ENCODE results near the gene CDC42SE2. TPM values are rescaled to one million over a fixed set of nuclear protein-coding genes. Genes with fewer than 3 reads are reported as not detected.

CDC42SE2 gene
- total RNA-seq, 4 donors from 2014 or later, result 23.9 to 29.6 (median 26.4) TPM

GRCh38 chr5:131423056-131423455, 159.2 kb downstream of the CDC42SE2 start:
- no peak for ATAC-seq
- no peak for TF ChIP-seq CTCF (IDR thresholded peaks at IDR 0.05 in 4 of 5, conservative IDR thresholded peaks at IDR 0.05 in 1 of 5)
- TF ChIP-seq POLR2A (IDR thresholded peaks at IDR 0.05), result no peak
- H3K9me3 ChIP-seq, result no peaks in the 10 kb centered on the region
- DNase-seq, result no peak
- peaks cover 0 to 26% of the 10 kb centered on the region in 2 donors for H3K36me3 ChIP-seq
- H3K27ac ChIP-seq, result no peak overlapping the region
- in situ Hi-C loops (cut with MboI; ENCODE audit: low sequenced_read_pairs in 4 of 4) (loop anchor here in 1 of 4 donors (25.0 kb wide), 1 partner anchor 261 kb away; the partner anchor contains the start of genes HINT1 and LYRM7), intact Hi-C loops (cut with DNase I; ENCODE audit: low total_unique reads) (loop anchor here (5.0 kb wide), 1 partner anchor 584 kb away; no protein-coding TSS in a partner anchor)
- H3K27me3 ChIP-seq, result no peaks in the 10 kb centered on the region
- H3K4me1 ChIP-seq, result no peaks in the 10 kb centered on the region
- no peak overlapping the region for H3K4me3 ChIP-seq

- intact Hi-C loops (cut with DNase I; ENCODE audit: low total_unique reads) (no loop called here), in situ Hi-C loops (cut with MboI; ENCODE audit: low sequenced_read_pairs in 4 of 4) (no loop called here)
- no peak for ATAC-seq
Measured at GRCh38 chr5:131426011-131426410, 162.2 kb downstream of the CDC42SE2 start.

DNA sequence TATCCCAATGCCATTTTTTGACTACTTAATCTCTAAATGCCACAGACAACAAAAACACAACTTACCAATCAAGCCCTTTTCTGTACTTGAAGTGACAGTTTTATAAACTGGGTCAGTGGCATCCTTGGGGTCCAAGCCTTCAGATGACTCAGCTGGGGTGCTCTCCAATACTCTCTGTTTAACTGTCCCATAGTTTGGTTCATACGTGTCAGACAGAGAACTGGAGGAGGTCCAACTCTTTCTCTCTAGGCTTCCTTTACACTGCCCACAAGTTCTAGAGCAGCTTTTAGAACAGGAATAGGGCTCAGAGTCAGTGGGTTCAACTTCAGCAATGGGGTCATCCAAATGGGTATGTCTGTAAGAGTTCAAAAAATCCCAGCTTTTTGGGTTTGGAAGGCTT, 166.9 kb downstream of the CDC42SE2 start:
- in situ Hi-C loops (cut with MboI; ENCODE audit: low sequenced_read_pairs in 4 of 4), result no loop called here
- intact Hi-C loops (cut with DNase I; ENCODE audit: low total_unique reads), result no loop called here

More at GRCh38 chr5:131426011-131426410, 162.2 kb downstream of the CDC42SE2 start:
- Histone ChIP-seq H3K4me1 (no peaks in the 10 kb centered on the region), H3K36me3 (peaks cover 0 to 47% of the 10 kb centered on the region in 2 donors), H3K27me3 (no peaks in the 10 kb centered on the region), H3K27ac (no peak overlapping the region), H3K9me3 (no peaks in the 10 kb centered on the region), H3K4me3 (no peak overlapping the region)
- TF ChIP-seq POLR2A (IDR thresholded peaks at IDR 0.05) (no peak), CTCF (IDR thresholded peaks at IDR 0.05 in 4 of 5, conservative IDR thresholded peaks at IDR 0.05 in 1 of 5) (no peak)
- DNase-seq, result no peak

DNA sequence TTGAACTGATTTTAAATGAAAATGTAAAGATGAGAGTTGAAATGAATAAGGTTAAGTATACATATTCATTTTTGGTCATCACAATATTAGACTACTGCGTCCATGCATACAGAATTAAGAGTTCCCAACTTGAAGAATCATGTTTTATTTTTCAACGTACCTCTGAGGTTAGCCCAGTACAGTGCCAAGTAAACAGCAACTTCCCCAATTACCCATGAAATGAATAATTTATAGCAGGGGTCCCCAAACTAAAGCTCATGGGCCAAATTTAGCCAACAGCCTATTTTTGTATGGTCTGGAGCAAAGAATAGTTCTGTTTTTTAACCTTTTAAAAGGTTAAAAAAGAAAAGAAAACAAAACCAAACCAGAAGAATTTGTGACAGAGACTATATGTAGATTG, 167.9 kb downstream of the CDC42SE2 start:
- in situ Hi-C loops (cut with MboI; ENCODE audit: low sequenced_read_pairs in 4 of 4), result no loop called here

More for the DNA sequence above, 166.9 kb downstream of the CDC42SE2 start:
- Histone ChIP-seq H3K27ac (no peak overlapping the region), H3K4me3 (no peak overlapping the region), H3K4me1 (peaks cover 0 to 5% of the 10 kb centered on the region in 2 donors), H3K36me3 (peaks cover 0 to 52% of the 10 kb centered on the region in 2 donors), H3K27me3 (no peaks in the 10 kb centered on the region), H3K9me3 (no peaks in the 10 kb centered on the region)
- TF ChIP-seq POLR2A (IDR thresholded peaks at IDR 0.05), result no peak
- TF ChIP-seq CTCF (IDR thresholded peaks at IDR 0.05 in 4 of 5, conservative IDR thresholded peaks at IDR 0.05 in 1 of 5), result no peak
- no peak for DNase-seq
- no peak for ATAC-seq

More for the DNA sequence above, 167.9 kb downstream of the CDC42SE2 start:
- peaks cover 0 to 46% of the 10 kb centered on the region in 2 donors for H3K36me3 ChIP-seq
- intact Hi-C loops (cut with DNase I; ENCODE audit: low total_unique reads), result no loop called here
- ATAC-seq (no peak), DNase-seq (no peak)
- H3K4me3 ChIP-seq, result no peak overlapping the region
- H3K27me3 ChIP-seq, result no peaks in the 10 kb centered on the region
- peaks cover 0 to 12% of the 10 kb centered on the region in 2 donors for H3K4me1 ChIP-seq
- TF ChIP-seq POLR2A (IDR thresholded peaks at IDR 0.05) (no peak), CTCF (IDR thresholded peaks at IDR 0.05 in 4 of 5, conservative IDR thresholded peaks at IDR 0.05 in 1 of 5) (no peak)
- no peaks in the 10 kb centered on the region for H3K9me3 ChIP-seq
- no peak overlapping the region for H3K27ac ChIP-seq
